ENCODE measurements around the gene TNRC18. TPM values are rescaled to one million over a fixed set of nuclear protein-coding genes. Genes with fewer than 3 reads are reported as not detected.
"Not testable (repeated sequence)": the region's sequence is repeated elsewhere in the genome, so short reads cannot be mapped to it uniquely, and the experiment has no call there.

The TNRC18 gene
- total and polyA plus RNA-seq, 7 donors, result 5.9 to 27.9 (median 18.5) TPM

- no peaks in the 10 kb centered on the region for H3K9me3 ChIP-seq
- no peak overlapping the region for H3K4me3 ChIP-seq
- no peak for TF ChIP-seq CTCF (IDR thresholded peaks at IDR 0.05)
- no peaks in the 10 kb centered on the region for H3K4me1 ChIP-seq
- 40 to 59% (median 42%) methylated on average over 7 of the region's 7 CpGs for WGBS, 3 donors
- intact Hi-C loops (cut with DNase I), result no loop called here
- H3K27ac ChIP-seq, result no peak overlapping the region
- DNase-seq (no peak), ATAC-seq (no peak)
- no peaks in the 10 kb centered on the region for H3K36me3 ChIP-seq (ENCODE audit: insufficient read depth in 1 of 2, low read depth in 1 of 2)
- H3K27me3 ChIP-seq (ENCODE audit: insufficient read depth in 3 of 3, low read length in 2 of 3), result peaks cover 0 to 11% (median 5%) of the 10 kb centered on the region in 3 donors
These were observed 149.2 kb downstream of the TNRC18 start for GRCh38 chr7:5274441-5274840.

DNA sequence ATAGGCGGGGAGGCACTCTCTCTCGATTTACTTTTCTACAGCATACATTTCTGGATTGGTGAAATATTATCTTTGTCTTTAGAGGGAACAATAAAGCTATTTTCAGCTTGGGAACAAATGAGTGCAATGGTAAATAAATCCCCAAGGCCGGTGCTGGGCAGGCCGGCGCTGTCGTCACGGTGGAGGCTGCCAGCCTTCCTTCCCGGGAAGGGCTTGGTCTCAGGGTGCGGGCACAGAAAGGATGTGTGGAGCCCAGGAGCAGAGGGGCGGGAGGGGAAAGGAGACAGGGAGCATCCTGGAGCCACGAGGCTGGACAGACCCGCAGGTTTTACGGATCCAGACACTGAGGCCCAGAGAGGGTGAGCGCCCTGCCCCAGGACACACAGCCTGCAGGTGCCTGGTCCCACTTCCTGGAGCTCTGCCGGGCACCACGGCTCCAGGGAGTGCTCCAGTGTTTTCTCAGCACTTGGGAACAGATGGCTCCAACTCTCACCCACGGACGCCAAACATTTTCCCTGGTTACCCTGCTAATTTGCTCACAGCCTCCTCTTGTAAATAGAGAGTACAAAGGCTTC lies 149.7 kb downstream of the TNRC18 start:
- DNase-seq; intact Hi-C loops (cut with DNase I); H3K27ac ChIP-seq; H3K4me1 ChIP-seq; H3K9me3 ChIP-seq; H3K4me3 ChIP-seq; H3K36me3 ChIP-seq (ENCODE audit: insufficient read depth in 1 of 2, low read depth in 1 of 2): not testable (repeated sequence)
- H3K27me3 ChIP-seq (ENCODE audit: insufficient read depth in 3 of 3, low read length in 2 of 3), result peaks cover 0 to 11% (median 5%) of the 10 kb centered on the region in 3 donors
- peak in 3 of 4 donors; percentile 39 to 73 (median 63) for ATAC-seq
- WGBS, 3 donors, result 11 to 29% (median 23%) methylated on average over 18 of the region's 18 CpGs

DNA sequence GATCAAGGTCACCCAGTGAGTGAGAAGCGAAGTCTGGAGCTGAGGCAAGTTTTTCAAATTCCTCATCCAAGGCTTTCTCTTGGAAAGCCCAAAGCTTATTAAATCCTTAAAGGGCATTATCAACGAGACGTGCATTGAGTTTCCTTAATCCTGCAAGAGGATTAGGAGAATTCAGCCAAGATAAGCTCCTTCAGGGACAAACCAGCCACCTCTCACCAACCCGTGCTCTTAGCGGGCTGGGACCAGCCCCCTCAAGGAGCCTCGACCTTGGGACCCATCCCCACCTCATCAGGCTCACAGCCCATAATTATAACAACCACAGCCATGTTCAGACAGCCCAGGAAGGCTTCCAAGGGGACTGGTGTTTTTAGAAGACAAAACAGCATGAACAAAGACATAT lies 152.8 kb downstream of the TNRC18 start:
- 25 to 50% (median 27%) methylated on average over 4 to 6 of the region's 6 CpGs for WGBS, 3 donors
- DNase-seq, result no peak
- intact Hi-C loops (cut with DNase I), result no loop called here
- H3K36me3 ChIP-seq (ENCODE audit: insufficient read depth in 1 of 2, low read depth in 1 of 2), result no peaks in the 10 kb centered on the region
- no peak overlapping the region for H3K4me3 ChIP-seq
- H3K4me1 ChIP-seq, result no peaks in the 10 kb centered on the region
- no peak for ATAC-seq
- H3K27me3 ChIP-seq (ENCODE audit: insufficient read depth in 3 of 3, low read length in 2 of 3), result peaks cover 0 to 7% (median 0%) of the 10 kb centered on the region in 3 donors
- TF ChIP-seq CTCF (IDR thresholded peaks at IDR 0.05), result no peak
- H3K9me3 ChIP-seq, result no peaks in the 10 kb centered on the region
- H3K27ac ChIP-seq, result no peak overlapping the region

DNA sequence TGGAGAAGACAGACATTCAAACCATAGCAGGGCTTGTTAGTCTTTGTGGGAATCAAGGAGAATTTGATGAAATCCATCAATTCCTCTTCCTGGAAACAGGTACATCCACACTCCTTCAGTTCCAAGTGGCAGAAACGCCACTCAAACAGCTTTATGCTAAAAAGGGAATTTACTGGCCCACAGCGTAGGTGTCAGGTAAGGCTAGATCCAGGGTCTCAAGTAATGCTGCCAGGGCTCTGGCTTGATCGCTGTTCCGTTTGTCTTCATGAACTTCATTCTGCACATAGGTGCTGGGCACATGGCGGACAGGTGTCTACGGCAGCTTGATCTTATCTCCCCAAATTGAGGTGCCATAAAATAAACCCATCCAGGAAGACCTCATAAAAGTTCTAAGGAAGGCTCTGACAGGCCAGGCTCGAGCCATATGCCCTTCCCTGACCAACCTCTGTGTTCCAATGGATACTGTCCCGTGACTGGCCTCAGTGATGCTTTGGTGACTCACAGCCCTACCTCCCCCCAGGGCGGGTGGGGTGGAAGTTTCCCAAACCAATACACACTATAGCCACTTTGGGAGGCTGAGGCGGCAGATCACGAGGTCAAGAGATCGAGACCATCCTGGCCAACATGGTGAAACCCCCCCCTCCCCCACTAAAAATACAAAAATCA lies 153.5 kb downstream of the TNRC18 start:
- intact Hi-C loops (cut with DNase I), result not testable (repeated sequence)
- 72 to 79% (median 73%) methylated on average over 12 of the region's 12 CpGs for WGBS, 3 donors

DNA sequence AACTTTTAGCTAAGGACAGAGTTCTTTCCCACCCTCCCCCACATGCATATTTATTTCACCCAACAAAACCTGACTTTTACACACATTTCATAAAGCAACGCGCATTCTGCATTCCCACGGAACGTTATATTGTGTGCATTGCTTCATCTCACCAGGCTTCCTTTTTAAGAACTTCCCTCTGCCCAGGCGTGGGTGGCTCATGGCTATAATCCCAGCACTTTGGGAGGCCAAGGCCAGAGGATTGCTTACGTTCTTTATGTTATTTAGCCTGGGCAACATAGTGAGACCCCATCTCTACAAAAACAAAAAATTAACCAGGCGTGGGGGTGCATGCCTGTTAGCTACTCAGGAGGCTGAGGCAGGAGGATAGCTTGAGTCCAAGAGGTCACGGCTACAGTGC lies 155.8 kb downstream of the TNRC18 start:
- intact Hi-C loops (cut with DNase I); H3K27ac ChIP-seq; ATAC-seq; H3K9me3 ChIP-seq; H3K4me3 ChIP-seq; H3K4me1 ChIP-seq; H3K36me3 ChIP-seq (ENCODE audit: insufficient read depth in 1 of 2, low read depth in 1 of 2); DNase-seq; H3K27me3 ChIP-seq (ENCODE audit: insufficient read depth in 3 of 3, low read length in 2 of 3): not testable (repeated sequence)
- WGBS, 3 donors, result 85 to 88% (median 87%) methylated on average over 8 of the region's 8 CpGs

More for the DNA sequence above, 153.5 kb downstream of the TNRC18 start:
- ATAC-seq; H3K9me3 ChIP-seq; H3K36me3 ChIP-seq (ENCODE audit: insufficient read depth in 1 of 2, low read depth in 1 of 2); H3K4me3 ChIP-seq; H3K27ac ChIP-seq; H3K4me1 ChIP-seq; DNase-seq; H3K27me3 ChIP-seq (ENCODE audit: insufficient read depth in 3 of 3, low read length in 2 of 3): not testable (repeated sequence)

DNA sequence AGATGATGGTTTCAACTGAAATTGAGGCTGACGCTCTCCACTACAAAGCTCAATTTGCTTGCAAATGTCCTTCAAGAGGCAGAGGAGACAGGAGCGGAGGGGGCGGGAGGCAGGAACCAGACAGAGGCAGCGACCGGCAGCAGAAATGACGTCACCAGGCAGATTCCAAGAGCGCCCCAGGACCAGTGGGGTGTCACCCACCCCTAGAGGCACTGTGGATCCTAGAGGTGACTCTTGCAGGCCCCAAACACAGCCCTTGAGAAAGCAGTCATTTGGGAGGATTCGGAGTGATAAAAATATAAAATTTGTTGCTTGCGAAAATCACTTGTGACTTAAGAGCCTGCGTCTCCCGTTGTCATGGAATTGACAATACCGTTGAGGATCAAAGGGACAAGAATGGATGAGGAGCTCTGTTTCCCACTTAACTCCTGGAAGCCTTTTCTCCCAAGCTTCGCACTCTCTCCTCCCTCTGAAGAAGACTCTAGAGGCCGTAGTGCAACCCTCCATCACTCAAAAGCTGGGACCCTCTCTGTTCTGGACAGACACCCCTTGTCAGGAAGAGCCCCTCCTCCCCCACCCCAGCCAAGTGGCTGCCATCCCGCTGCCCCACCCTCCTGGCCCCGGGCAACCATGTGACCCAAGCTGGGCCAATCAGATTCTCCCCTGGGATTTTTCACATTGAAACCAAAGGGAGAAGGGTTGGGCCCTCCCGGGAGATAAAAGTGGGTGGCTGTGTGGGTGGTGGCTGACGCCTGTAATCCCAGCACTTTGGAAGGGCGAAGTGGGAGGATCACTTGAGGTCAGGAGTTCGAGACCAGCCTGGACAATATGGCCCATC lies 157.2 kb downstream of the TNRC18 start:
- H3K27ac ChIP-seq, result no peak overlapping the region
- WGBS, 3 donors, result 65 to 71% (median 70%) methylated on average over 20 of the region's 20 CpGs
- H3K4me3 ChIP-seq, result no peak overlapping the region
- no peak for ATAC-seq
- H3K36me3 ChIP-seq (ENCODE audit: insufficient read depth in 1 of 2, low read depth in 1 of 2), result no peaks in the 10 kb centered on the region
- no peaks in the 10 kb centered on the region for H3K4me1 ChIP-seq
- H3K9me3 ChIP-seq, result no peaks in the 10 kb centered on the region
- no peak for TF ChIP-seq CTCF (IDR thresholded peaks at IDR 0.05)
- intact Hi-C loops (cut with DNase I), result no loop called here
- H3K27me3 ChIP-seq (ENCODE audit: insufficient read depth in 3 of 3, low read length in 2 of 3), result no peaks in the 10 kb centered on the region
- DNase-seq, result no peak

Data from psoas muscle (tissue), 8 donors.